ENCODE data around the gene GRK5. TPM values are rescaled to one million over a fixed set of nuclear protein-coding genes. Genes with fewer than 3 reads are reported as not detected.

Gene GRK5
- total RNA-seq, 1 experiment from 2014 or later, result 2.3 TPM

DNA sequence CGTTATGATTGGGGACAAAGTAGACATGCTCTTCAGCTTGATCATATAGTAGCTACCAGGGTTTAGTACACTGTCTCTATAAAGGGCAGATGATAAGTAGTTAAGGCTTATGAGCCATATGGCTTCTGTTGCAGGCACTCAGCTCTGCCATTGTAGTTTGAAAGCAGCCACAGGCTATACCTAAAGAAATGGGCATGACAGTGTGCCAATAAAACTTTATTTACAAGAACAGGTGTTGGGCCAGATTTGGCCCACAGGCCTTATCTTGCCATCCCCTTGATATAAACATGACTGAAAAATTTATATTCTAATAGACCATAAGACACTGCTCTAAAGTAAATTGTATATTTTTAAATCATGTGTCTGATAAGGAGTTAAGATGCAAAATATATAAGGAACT is 36.6 kb downstream of the GRK5 start:
- Mint-ChIP-seq H3K27me3 (ENCODE audit: low read depth) (no peaks in the 10 kb centered on the region), H3K4me3 (no peak overlapping the region), H3K36me3 (no peaks in the 10 kb centered on the region), H3K9me3 (no peaks in the 10 kb centered on the region), H3K4me1 (peaks cover 31% of the 10 kb centered on the region), H3K27ac (no peak overlapping the region)
- CTCF ChIA-PET, result no interaction called here
- POLR2A ChIA-PET, result interaction anchor here (0.6 kb wide), 1 partner anchor 44 kb away, joined by 6 read pairs; no protein-coding TSS in a partner anchor
- ATAC-seq (no peak), DNase-seq (ENCODE audit: low spot score) (no peak)
- TF ChIP-seq STAT6 (CRISPR knock-in tag; conservative IDR thresholded peaks at IDR 0.05; ENCODE audit: low read depth) (no peak), ZNF121 (CRISPR knock-in tag; IDR thresholded peaks at IDR 0.05) (no peak), SMAD4 (CRISPR knock-in tag; IDR thresholded peaks at IDR 0.05) (no peak)
- TF ChIP-seq, protein P1, sequence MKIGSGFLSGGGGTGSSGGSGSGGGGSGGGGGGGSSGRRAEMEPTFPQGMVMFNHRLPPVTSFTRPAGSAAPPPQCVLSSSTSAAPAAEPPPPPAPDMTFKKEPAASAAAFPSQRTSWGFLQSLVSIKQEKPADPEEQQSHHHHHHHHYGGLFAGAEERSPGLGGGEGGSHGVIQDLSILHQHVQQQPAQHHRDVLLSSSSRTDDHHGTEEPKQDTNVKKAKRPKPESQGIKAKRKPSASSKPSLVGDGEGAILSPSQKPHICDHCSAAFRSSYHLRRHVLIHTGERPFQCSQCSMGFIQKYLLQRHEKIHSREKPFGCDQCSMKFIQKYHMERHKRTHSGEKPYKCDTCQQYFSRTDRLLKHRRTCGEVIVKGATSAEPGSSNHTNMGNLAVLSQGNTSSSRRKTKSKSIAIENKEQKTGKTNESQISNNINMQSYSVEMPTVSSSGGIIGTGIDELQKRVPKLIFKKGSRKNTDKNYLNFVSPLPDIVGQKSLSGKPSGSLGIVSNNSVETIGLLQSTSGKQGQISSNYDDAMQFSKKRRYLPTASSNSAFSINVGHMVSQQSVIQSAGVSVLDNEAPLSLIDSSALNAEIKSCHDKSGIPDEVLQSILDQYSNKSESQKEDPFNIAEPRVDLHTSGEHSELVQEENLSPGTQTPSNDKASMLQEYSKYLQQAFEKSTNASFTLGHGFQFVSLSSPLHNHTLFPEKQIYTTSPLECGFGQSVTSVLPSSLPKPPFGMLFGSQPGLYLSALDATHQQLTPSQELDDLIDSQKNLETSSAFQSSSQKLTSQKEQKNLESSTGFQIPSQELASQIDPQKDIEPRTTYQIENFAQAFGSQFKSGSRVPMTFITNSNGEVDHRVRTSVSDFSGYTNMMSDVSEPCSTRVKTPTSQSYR (CRISPR knock-in tag; IDR thresholded peaks at IDR 0.05), result no peak

GRCh38 chr10:119245272-119245671 is 37.9 kb downstream of the GRK5 start:
- no peak overlapping the region for H3K27ac Mint-ChIP-seq
- H3K4me3 Mint-ChIP-seq, result no peak overlapping the region
- TF ChIP-seq FOXP1 (CRISPR knock-in tag; IDR thresholded peaks at IDR 0.05; ENCODE audit: borderline replicate concordance), result no peak
- TF ChIP-seq SP1 (CRISPR knock-in tag; conservative IDR thresholded peaks at IDR 0.05), result no peak
- TF ChIP-seq NFYB (CRISPR knock-in tag; conservative IDR thresholded peaks at IDR 0.05; ENCODE audit: low read depth), result no peak
- no peak for TF ChIP-seq SMAD4 (CRISPR knock-in tag; IDR thresholded peaks at IDR 0.05)
- TF ChIP-seq, protein P2, sequence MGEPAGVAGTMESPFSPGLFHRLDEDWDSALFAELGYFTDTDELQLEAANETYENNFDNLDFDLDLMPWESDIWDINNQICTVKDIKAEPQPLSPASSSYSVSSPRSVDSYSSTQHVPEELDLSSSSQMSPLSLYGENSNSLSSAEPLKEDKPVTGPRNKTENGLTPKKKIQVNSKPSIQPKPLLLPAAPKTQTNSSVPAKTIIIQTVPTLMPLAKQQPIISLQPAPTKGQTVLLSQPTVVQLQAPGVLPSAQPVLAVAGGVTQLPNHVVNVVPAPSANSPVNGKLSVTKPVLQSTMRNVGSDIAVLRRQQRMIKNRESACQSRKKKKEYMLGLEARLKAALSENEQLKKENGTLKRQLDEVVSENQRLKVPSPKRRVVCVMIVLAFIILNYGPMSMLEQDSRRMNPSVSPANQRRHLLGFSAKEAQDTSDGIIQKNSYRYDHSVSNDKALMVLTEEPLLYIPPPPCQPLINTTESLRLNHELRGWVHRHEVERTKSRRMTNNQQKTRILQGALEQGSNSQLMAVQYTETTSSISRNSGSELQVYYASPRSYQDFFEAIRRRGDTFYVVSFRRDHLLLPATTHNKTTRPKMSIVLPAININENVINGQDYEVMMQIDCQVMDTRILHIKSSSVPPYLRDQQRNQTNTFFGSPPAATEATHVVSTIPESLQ (CRISPR knock-in tag; IDR thresholded peaks at IDR 0.05), result no peak
- no peak for TF ChIP-seq ZNF232 (CRISPR knock-in tag; IDR thresholded peaks at IDR 0.05)
- TF ChIP-seq, protein P3, sequence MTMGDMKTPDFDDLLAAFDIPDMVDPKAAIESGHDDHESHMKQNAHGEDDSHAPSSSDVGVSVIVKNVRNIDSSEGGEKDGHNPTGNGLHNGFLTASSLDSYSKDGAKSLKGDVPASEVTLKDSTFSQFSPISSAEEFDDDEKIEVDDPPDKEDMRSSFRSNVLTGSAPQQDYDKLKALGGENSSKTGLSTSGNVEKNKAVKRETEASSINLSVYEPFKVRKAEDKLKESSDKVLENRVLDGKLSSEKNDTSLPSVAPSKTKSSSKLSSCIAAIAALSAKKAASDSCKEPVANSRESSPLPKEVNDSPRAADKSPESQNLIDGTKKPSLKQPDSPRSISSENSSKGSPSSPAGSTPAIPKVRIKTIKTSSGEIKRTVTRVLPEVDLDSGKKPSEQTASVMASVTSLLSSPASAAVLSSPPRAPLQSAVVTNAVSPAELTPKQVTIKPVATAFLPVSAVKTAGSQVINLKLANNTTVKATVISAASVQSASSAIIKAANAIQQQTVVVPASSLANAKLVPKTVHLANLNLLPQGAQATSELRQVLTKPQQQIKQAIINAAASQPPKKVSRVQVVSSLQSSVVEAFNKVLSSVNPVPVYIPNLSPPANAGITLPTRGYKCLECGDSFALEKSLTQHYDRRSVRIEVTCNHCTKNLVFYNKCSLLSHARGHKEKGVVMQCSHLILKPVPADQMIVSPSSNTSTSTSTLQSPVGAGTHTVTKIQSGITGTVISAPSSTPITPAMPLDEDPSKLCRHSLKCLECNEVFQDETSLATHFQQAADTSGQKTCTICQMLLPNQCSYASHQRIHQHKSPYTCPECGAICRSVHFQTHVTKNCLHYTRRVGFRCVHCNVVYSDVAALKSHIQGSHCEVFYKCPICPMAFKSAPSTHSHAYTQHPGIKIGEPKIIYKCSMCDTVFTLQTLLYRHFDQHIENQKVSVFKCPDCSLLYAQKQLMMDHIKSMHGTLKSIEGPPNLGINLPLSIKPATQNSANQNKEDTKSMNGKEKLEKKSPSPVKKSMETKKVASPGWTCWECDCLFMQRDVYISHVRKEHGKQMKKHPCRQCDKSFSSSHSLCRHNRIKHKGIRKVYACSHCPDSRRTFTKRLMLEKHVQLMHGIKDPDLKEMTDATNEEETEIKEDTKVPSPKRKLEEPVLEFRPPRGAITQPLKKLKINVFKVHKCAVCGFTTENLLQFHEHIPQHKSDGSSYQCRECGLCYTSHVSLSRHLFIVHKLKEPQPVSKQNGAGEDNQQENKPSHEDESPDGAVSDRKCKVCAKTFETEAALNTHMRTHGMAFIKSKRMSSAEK (CRISPR knock-in tag; IDR thresholded peaks at IDR 0.05; ENCODE audit: borderline replicate concordance), result no peak
- TF ChIP-seq, protein P4, sequence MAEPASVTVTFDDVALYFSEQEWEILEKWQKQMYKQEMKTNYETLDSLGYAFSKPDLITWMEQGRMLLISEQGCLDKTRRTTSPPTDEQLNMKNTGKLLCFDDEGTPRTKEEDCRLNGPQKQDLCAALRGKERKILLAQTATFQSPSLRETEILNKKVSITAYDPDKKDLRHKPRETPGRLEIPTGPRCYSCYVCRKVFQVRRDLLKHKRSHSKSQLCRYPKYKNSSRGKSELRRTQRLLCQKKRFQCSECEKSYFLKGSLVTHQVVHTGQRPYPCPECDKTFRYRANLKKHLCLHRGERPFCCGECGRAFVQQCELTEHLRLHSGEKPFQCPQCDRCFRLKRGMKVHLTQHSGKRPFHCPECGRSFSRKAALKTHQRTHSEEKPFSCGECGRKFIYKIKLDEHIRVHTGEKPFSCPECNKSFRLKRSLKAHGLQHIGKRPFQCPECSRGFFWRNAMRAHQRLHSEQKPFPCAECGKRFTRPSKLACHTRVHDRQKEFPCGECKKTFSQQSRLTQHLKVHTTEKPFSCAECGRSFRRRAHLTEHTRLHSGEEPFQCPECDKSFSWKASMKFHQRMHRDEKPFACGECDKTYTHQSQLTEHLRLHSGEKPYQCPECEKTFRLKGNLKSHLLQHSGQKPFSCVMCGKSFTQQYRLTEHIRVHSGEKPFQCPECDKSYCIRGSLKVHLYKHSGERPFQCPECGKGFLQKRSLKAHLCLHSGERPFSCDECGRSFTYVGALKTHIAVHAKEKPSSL (CRISPR knock-in tag; conservative IDR thresholded peaks at IDR 0.05), result no peak
- TF ChIP-seq ESRRA (CRISPR knock-in tag; IDR thresholded peaks at IDR 0.05; ENCODE audit: borderline replicate concordance), result no peak
- TF ChIP-seq, protein P5, sequence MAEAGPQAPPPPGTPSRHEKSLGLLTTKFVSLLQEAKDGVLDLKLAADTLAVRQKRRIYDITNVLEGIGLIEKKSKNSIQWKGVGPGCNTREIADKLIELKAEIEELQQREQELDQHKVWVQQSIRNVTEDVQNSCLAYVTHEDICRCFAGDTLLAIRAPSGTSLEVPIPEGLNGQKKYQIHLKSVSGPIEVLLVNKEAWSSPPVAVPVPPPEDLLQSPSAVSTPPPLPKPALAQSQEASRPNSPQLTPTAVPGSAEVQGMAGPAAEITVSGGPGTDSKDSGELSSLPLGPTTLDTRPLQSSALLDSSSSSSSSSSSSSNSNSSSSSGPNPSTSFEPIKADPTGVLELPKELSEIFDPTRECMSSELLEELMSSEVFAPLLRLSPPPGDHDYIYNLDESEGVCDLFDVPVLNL (CRISPR knock-in tag; IDR thresholded peaks at IDR 0.05; ENCODE audit: borderline replicate concordance, low read depth), result no peak
- TF ChIP-seq, protein P1 (CRISPR knock-in tag; IDR thresholded peaks at IDR 0.05), result no peak
- TF ChIP-seq ZBTB21 (CRISPR knock-in tag; IDR thresholded peaks at IDR 0.05; ENCODE audit: borderline replicate concordance), result no peak
- no peak for TF ChIP-seq JUN (CRISPR knock-in tag; IDR thresholded peaks at IDR 0.05)
- H3K4me1 Mint-ChIP-seq, result peaks cover 31% of the 10 kb centered on the region
- no peaks in the 10 kb centered on the region for H3K36me3 Mint-ChIP-seq
- ATAC-seq (no peak), DNase-seq (ENCODE audit: low spot score) (no peak)
- ChIA-PET CTCF (no interaction called here), POLR2A (no interaction called here)
- H3K27me3 Mint-ChIP-seq (ENCODE audit: low read depth), result no peaks in the 10 kb centered on the region; the same call in 1 of the 2 replicates
- H3K9me3 Mint-ChIP-seq, result no peaks in the 10 kb centered on the region
